ENCODE data around the gene DGLUCY.
"Not testable (repeated sequence)": the region's sequence is repeated elsewhere in the genome, so short reads cannot be mapped to it uniquely, and the experiment has no call there.

DNA sequence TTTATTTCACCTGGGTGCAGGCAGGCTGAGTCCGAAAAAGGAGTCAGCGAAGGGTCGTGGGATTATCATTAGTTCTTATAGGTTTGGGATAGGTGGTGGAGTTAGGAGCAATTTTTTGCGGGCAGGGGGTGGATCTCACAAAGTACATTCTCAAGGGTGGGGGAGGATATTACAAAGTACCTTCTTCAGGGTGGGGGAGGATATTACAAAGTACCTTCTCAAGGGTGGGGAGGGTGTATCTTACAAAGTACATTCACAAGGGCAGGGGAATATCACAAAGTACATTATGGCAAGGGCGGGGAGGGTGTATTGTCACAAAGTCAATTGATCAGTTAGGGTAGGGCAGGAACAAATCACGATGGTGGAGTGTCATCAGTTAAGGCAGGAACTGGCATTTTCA, 86.9 kb downstream of the DGLUCY start:
- TF ChIP-seq EZH2 (IDR thresholded peaks at IDR 0.05; ENCODE audit: insufficient read depth, poor library complexity, severe bottlenecking); EZH2phosphoT487 (IDR thresholded peaks at IDR 0.05; ENCODE audit: insufficient read depth, low read depth): not testable (repeated sequence)

Data from GM23248 (cell line).